Measurements from ENCODE around the gene TMEM132D. TPM values are rescaled to one million over a fixed set of nuclear protein-coding genes. Genes with fewer than 3 reads are reported as not detected.

TMEM132D gene
- total and polyA plus RNA-seq, 2 of the 8 experiments (the other 6 are each of a cell fraction or from before 2014, with no cell fraction given): 3.5 to 10.1 TPM

GRCh38 chr12:129704232-129704830 lies 199.5 kb downstream of the TMEM132D start:
- Histone ChIP-seq H3K27me3 (replicated peaks in 1 of 4; ENCODE audit: control insufficient read depth in 3 of 4, extremely low read depth in 1 of 4, insufficient read depth in 3 of 4, low read length in 3 of 4) (no peaks in the 10 kb centered on the region), H3K23ac (ENCODE audit: insufficient read length) (no peak overlapping the region), H3K9me3 (ENCODE audit: insufficient read depth in 2 of 2, low read depth in 1 of 2, low read length in 1 of 2) (peaks cover 7 to 10% of the 10 kb centered on the region in 2 experiments), H3K56ac (replicated peaks; ENCODE audit: insufficient read length, low read depth, low read length) (no peak overlapping the region), H2AFZ (ENCODE audit: low read length) (no peak overlapping the region), H2BK5ac (ENCODE audit: low read depth, low read length) (no peak overlapping the region), H4K91ac (replicated peaks; ENCODE audit: insufficient read length, low read length) (no peak overlapping the region), H3K4me1 (replicated peaks in 1 of 4; ENCODE audit: control insufficient read depth in 3 of 4, insufficient read depth in 4 of 4, low read length in 3 of 4) (0 out of 7 replicates have a peak, but pooled peaks cover 0 to 2% (median 0%) of the 10 kb centered on the region in 4 experiments), H3K36me3 (ENCODE audit: control insufficient read depth in 2 of 4, insufficient read depth in 4 of 4, low read length in 3 of 4) (no peaks in the 10 kb centered on the region), H3K79me1 (ENCODE audit: low read depth, low read length) (no peaks in the 10 kb centered on the region; the same call in 1 of the 2 replicates), H2AK5ac (ENCODE audit: low read depth, low read length) (no peak overlapping the region), H4K5ac (ENCODE audit: insufficient read length, low read depth, low read length) (no peak overlapping the region), H2BK120ac (replicated peaks; ENCODE audit: low read depth, low read length) (no peak overlapping the region), H3K4me3 (ENCODE audit: extremely low read depth in 1 of 4, insufficient read depth in 2 of 4, low read depth in 3 of 4, low read length in 4 of 4) (no peak overlapping the region), H3K4ac (replicated peaks; ENCODE audit: insufficient read length, low read depth, low read length) (no peak overlapping the region), H3K18ac (ENCODE audit: extremely low read depth, low read length) (no peak overlapping the region), H3K79me2 (ENCODE audit: control insufficient read depth in 1 of 2, insufficient read depth in 2 of 2, low read length in 2 of 2) (peaks cover 0 to 14% of the 10 kb centered on the region in 2 experiments; a peak in 1 of 4 replicates), H2BK20ac (ENCODE audit: low read length) (no peak overlapping the region), H3K9ac (replicated peaks in 1 of 4; ENCODE audit: extremely low read depth in 1 of 4, low read depth in 3 of 4, low read length in 3 of 4) (no peak overlapping the region), H3K14ac (ENCODE audit: insufficient read length) (no peak overlapping the region), H4K8ac (ENCODE audit: extremely low read depth, insufficient read depth, low read length) (no peak overlapping the region), H4K20me1 (replicated peaks in 1 of 2; ENCODE audit: control insufficient read depth in 1 of 2, insufficient read depth in 2 of 2, low read length in 2 of 2) (peaks cover 0 to 2% of the 10 kb centered on the region in 2 experiments), H3K27ac (ENCODE audit: low read depth, low read length) (no peak overlapping the region), H3K23me2 (ENCODE audit: low read depth, low read length) (no peaks in the 10 kb centered on the region), H2BK15ac (ENCODE audit: low read length) (no peak overlapping the region), H2BK12ac (ENCODE audit: low read depth, low read length) (no peak overlapping the region), H3K4me2 (ENCODE audit: insufficient read depth in 1 of 2, low read depth in 2 of 2, low read length in 2 of 2) (no peak overlapping the region)
- ChIA-PET CTCF (ENCODE audit: partially characterized antibody) (interaction anchor here (0.8 to 3.0 kb wide), 8 partner anchors 10 to 483 kb away, joined by 3 to 19 read pairs (median 4); no protein-coding TSS in a partner anchor), POLR2A (ENCODE audit: partially characterized antibody) (no interaction called here)
- 81% methylated on average over 11 of the region's 11 CpGs; no CpG with 5 or more reads in 1 of the 2 experiments for WGBS, 2 experiments (ENCODE audit: extremely low coverage in 1 of 2, insufficient coverage in 1 of 2, insufficient read length in 1 of 2, insufficient replicate concordance in 2 of 2, low coverage in 1 of 2, low lambda C conversion rate in 2 of 2, missing lambda C conversion rate in 1 of 2)
- peak; percentile 10 to 62 for DNase-seq (ENCODE audit: low read depth in 1 of 2, low spot score in 2 of 2)
- no peak for TF ChIP-seq TEAD4 (IDR thresholded peaks at IDR 0.05; ENCODE audit: low read depth, low read length)
- peak; percentile 46 to 73 (median 64) for TF ChIP-seq CTCF (IDR thresholded peaks at IDR 0.05; ENCODE audit: control extremely low read depth in 1 of 3, insufficient read depth in 1 of 3, low read depth in 1 of 3, low read length in 3 of 3)
- TF ChIP-seq RAD21 (IDR thresholded peaks at IDR 0.05 in 1 of 2, conservative IDR thresholded peaks at IDR 0.05 in 1 of 2; ENCODE audit: low read depth in 2 of 2, low read length in 2 of 2): peak; percentile 42 to 64
- no peak for FAIRE-seq

Measured in H1 (cell line).